Heart left ventricle (tissue), 13 donors: Measurements from ENCODE around the gene CBFA2T2.

ENCODE experiments used
- CTCF ChIP-seq, 12 donors: fragments of 200-600 bp; sonication (generic) in 4 of 12; IDR thresholded peaks; one replicate each; pipeline versions ENCODE4 v1.5.0 to v1.8.0; 2018 to 2022; ENCODE audit warnings: antibody characterized with exemption in 12 of 12, mild to moderate bottlenecking in 5 of 12
- POLR2A ChIP-seq, 2 donors: fragments of 450-650 bp; IDR thresholded peaks; one replicate each; pipeline ENCODE4 v1.6.1; 2017; ENCODE audit warnings: antibody characterized with exemption in 2 of 2, mild to moderate bottlenecking in 2 of 2, moderate library complexity in 2 of 2
- donor health status: ischemic (EF 13 %, LVEDD 7.1; RV severe dilation, severe dysfunction).
- donor health status: DM: no; HTN: yes; CAD: no.
- donor health status: DM: no; HTN: no; CAD: no.
- donor health status: ischemic (EF 25% LVEDD 6.9; RV normal size, moderate dysfunction).
- donor health status: ischemic (EF 25% LVEDD 5.7; RV mildly dilated, moderate dysfunction).
- donor health status: ischemic (EF 35%, LVEDD 5.7; RV mildly dilated, moderate dysfunction).
- donor health status: nonischemic (EF 11% LVEDD 7.7; RV severe dilation, severe dysfunction).
- donor health status: DM: yes; HTN: yes; CAD: no.
- donor health status: PGD.
- donor health status: ischemic (EF 29% LVEDD 5.4; RV normal size, mild dysfunction).
- donor health status: nonischemic (EF 23%, LVEDD 6.1; RV moderate dilation, normal function).

- TF ChIP-seq CTCF (IDR thresholded peaks at IDR 0.05) (no peak), POLR2A (IDR thresholded peaks at IDR 0.05) (no peak)
Measured at GRCh38 chr20:33667245-33667675, 177.4 kb downstream of the CBFA2T2 start.
